Liver (tissue), 9 donors: Measurements from ENCODE around the gene CDA. TPM values are rescaled to one million over a fixed set of nuclear protein-coding genes. Genes with fewer than 3 reads are reported as not detected.

ENCODE experiments used
- DNase-seq: peaks from one replicate; pipeline ENCODE4 v3.0.0-alpha.2; 2017; ENCODE audit warnings: low spot score
- H3K27ac ChIP-seq, 2 donors: one replicate each; pipeline ENCODE4 v1.7.0; 2013; ENCODE audit warnings: inconsistent platforms in 2 of 2, low read length in 2 of 2, control low read depth in 1 of 2, low read depth in 1 of 2, mild to moderate bottlenecking in 1 of 2
- H3K27me3 ChIP-seq, 4 donors: one replicate each; pipeline versions ENCODE4 v1.6.1 to v1.7.0; 2013; ENCODE audit warnings: low read length in 3 of 4, inconsistent platforms in 1 of 4, mild to moderate bottlenecking in 1 of 4, moderate library complexity in 1 of 4; ENCODE audit not compliant: control insufficient read depth in 4 of 4, insufficient read depth in 4 of 4
- H3K36me3 ChIP-seq, 4 donors: one replicate each; pipeline versions ENCODE4 v1.6.1 to v1.7.0; 2013; ENCODE audit warnings: low read length in 3 of 4, mild to moderate bottlenecking in 3 of 4, low read depth in 1 of 4, moderate library complexity in 1 of 4; ENCODE audit not compliant: control insufficient read depth in 4 of 4, insufficient read depth in 3 of 4
- H3K4me1 ChIP-seq, 4 donors: one replicate each; pipeline versions ENCODE4 v1.6.1 to v1.7.0; 2013; ENCODE audit warnings: low read length in 3 of 4, mild to moderate bottlenecking in 3 of 4, moderate library complexity in 1 of 4; ENCODE audit not compliant: control insufficient read depth in 4 of 4, insufficient read depth in 4 of 4
- H3K4me3 ChIP-seq, 3 donors: one replicate each; pipeline versions ENCODE4 v1.6.1 to v1.7.0; 2013; ENCODE audit warnings: low read length in 3 of 3, control low read depth in 1 of 3, low read depth in 1 of 3, mild to moderate bottlenecking in 1 of 3
- H3K9ac ChIP-seq, 2 donors: one replicate each; pipeline ENCODE4 v1.7.0; 2013; ENCODE audit warnings: low read length in 2 of 2, mild to moderate bottlenecking in 2 of 2, moderate library complexity in 2 of 2, control low read depth in 1 of 2, low read depth in 1 of 2
- H3K9me3 ChIP-seq, 4 donors: one replicate each; pipeline versions ENCODE4 v1.6.1 to v1.7.0; 2013; ENCODE audit warnings: low read length in 3 of 4; ENCODE audit not compliant: control insufficient read depth in 4 of 4
- ATF3 ChIP-seq: IDR thresholded peaks from 2 replicates; pipeline ENCODE4 v1.6.1; 2016; ENCODE audit warnings: antibody characterized with exemption
- CTCF ChIP-seq: fragments of 150-350 bp; IDR thresholded peaks from 2 replicates; pipeline ENCODE4 v1.5.1; 2017; ENCODE audit warnings: improper control_type of control experiment, low read depth, low read length; ENCODE audit not compliant: missing input control
- EGR1 ChIP-seq, 2 donors: IDR thresholded peaks; 2 replicates each; pipeline ENCODE4 v1.6.1; 2016 to 2018; ENCODE audit warnings: antibody characterized with exemption in 2 of 2, low read depth in 2 of 2
- FOXA1 ChIP-seq: IDR thresholded peaks from 2 replicates; pipeline ENCODE4 v1.6.1; 2016; ENCODE audit warnings: antibody characterized with exemption
- FOXA2 ChIP-seq: IDR thresholded peaks from 2 replicates; pipeline ENCODE4 v1.6.1; 2016; ENCODE audit warnings: antibody characterized with exemption
- GABPA ChIP-seq, 2 donors: IDR thresholded peaks in 1 of 2; conservative IDR thresholded peaks in 1 of 2; 2 replicates each; pipeline ENCODE4 v1.6.1; 2016; ENCODE audit warnings: antibody characterized with exemption in 2 of 2, mild to moderate bottlenecking in 1 of 2, moderate library complexity in 1 of 2
- HNF4A ChIP-seq, 2 donors: conservative IDR thresholded peaks; 2 replicates each; pipeline ENCODE4 v1.6.1; 2016; ENCODE audit warnings: antibody characterized with exemption in 2 of 2, mild to moderate bottlenecking in 2 of 2
- HNF4G ChIP-seq: IDR thresholded peaks from 2 replicates; pipeline ENCODE4 v1.6.1; 2016; ENCODE audit warnings: antibody characterized with exemption
- JUND ChIP-seq, 2 donors: IDR thresholded peaks; 2 replicates each; pipeline ENCODE4 v1.6.1; 2016; ENCODE audit warnings: antibody characterized with exemption in 2 of 2
- MAX ChIP-seq: IDR thresholded peaks from 2 replicates; pipeline ENCODE4 v1.6.1; 2016; ENCODE audit warnings: antibody characterized with exemption
- NR2F2 ChIP-seq: IDR thresholded peaks from 2 replicates; pipeline ENCODE4 v1.6.1; 2016; ENCODE audit warnings: antibody characterized with exemption
- RAD21 ChIP-seq, 2 donors: IDR thresholded peaks; 2 replicates each; pipeline ENCODE4 v1.6.1; 2016; ENCODE audit warnings: antibody characterized with exemption in 2 of 2, mild to moderate bottlenecking in 2 of 2
- REST ChIP-seq: IDR thresholded peaks from 2 replicates; pipeline ENCODE4 v1.6.1; 2016; ENCODE audit warnings: antibody characterized with exemption, mild to moderate bottlenecking
- RXRA ChIP-seq, 2 donors: IDR thresholded peaks; 2 replicates each; pipeline ENCODE4 v1.6.1; 2017 to 2018; ENCODE audit warnings: antibody characterized with exemption in 2 of 2, mild to moderate bottlenecking in 1 of 2
- SP1 ChIP-seq: IDR thresholded peaks from 2 replicates; pipeline ENCODE4 v1.6.1; 2018; ENCODE audit warnings: antibody characterized with exemption, mild to moderate bottlenecking
- TAF1 ChIP-seq: conservative IDR thresholded peaks from 2 replicates; pipeline ENCODE4 v1.6.1; 2016; ENCODE audit warnings: antibody characterized with exemption, mild to moderate bottlenecking
- YY1 ChIP-seq: IDR thresholded peaks from 2 replicates; pipeline ENCODE4 v1.6.1; 2016; ENCODE audit warnings: antibody characterized with exemption, mild to moderate bottlenecking
- ZBTB33 ChIP-seq: IDR thresholded peaks from 2 replicates; pipeline ENCODE4 v1.6.1; 2016; ENCODE audit warnings: antibody characterized with exemption
- WGBS: extraction: QIAGEN DNeasy Blood & Tissue Kit; methylation state at CpG from one replicate; pipeline ENCODE4 v1.1.7; 2013; 5-methylcytosine and 5-hydroxymethylcytosine counted together
- polyA plus RNA-seq, 2 donors: library from polyadenylated mRNA; stranded (reverse) in 1 of 2; unstranded in 1 of 2; fragments of 200-250 nt in 1 of 2; fragments of >200 nt in 1 of 2; fragmentation: Nextera tagmentation in 1 of 2; extraction: Ambion mirVana in 1 of 2; gene quantifications; one replicate each; pipeline versions ENCODE4 v1.2.1 to v1.2.3, GENCODE V29; 2013 to 2015
- total RNA-seq, 2 donors: library from RNA; depleted of rRNA; stranded (reverse); fragments of >200 nt; gene quantifications; one replicate each; pipeline ENCODE4 v1.2.3, GENCODE V29; 2014
- donor health status: healthy.
- donor health status: healthy.
- donor health status: healthy.
- donor health status: healthy.
- donor health status: healthy.

The CDA gene
- total and polyA plus RNA-seq, 4 donors, result 0.42 to 38.9 (median 16.9) TPM

GRCh38 chr1:20555758-20556120 lies 33.2 kb upstream of the CDA start:
- 75% methylated on average over 4 of the region's 4 CpGs for WGBS
- no peak overlapping the region for H3K4me3 ChIP-seq
- peak overlapping the region in 1 of 2 donors; percentile 12 for H3K27ac ChIP-seq
- H3K36me3 ChIP-seq, result no peaks in the 10 kb centered on the region
- H3K9ac ChIP-seq, result no peak overlapping the region
- TF ChIP-seq YY1 (no peak), FOXA2 (no peak), SP1 (no peak), JUND (IDR thresholded peaks at IDR 0.05) (no peak), RXRA (IDR thresholded peaks at IDR 0.05) (no peak), HNF4A (conservative IDR thresholded peaks at IDR 0.05) (no peak), RAD21 (IDR thresholded peaks at IDR 0.05) (no peak), TAF1 (no peak), ATF3 (no peak), NR2F2 (no peak), HNF4G (no peak), EGR1 (IDR thresholded peaks at IDR 0.05; ENCODE audit: low read depth in 2 of 2) (no peak), REST (no peak), GABPA (IDR thresholded peaks at IDR 0.05 in 1 of 2, conservative IDR thresholded peaks at IDR 0.05 in 1 of 2) (no peak), MAX (no peak), FOXA1 (no peak), ZBTB33 (no peak), CTCF (no peak)
- peaks cover 5 to 25% (median 9%) of the 10 kb centered on the region in 4 donors for H3K4me1 ChIP-seq
- H3K27me3 ChIP-seq, result peaks cover 0 to 7% (median 0%) of the 10 kb centered on the region in 4 donors
- no peaks in the 10 kb centered on the region for H3K9me3 ChIP-seq
- DNase-seq, result no peak
